IPS-18a (cell line): ENCODE data around the gene TNP2.

ENCODE experiments used
- H3K27ac ChIP-seq: one replicate; pipeline ENCODE4 v1.5.1; 2013; ENCODE audit warnings: low read length
- H3K27me3 ChIP-seq: one replicate; pipeline ENCODE4 v1.6.1; 2013; ENCODE audit warnings: mild to moderate bottlenecking, low read length; ENCODE audit not compliant: control insufficient read depth, insufficient read depth
- H3K36me3 ChIP-seq: one replicate; pipeline ENCODE4 v1.6.1; 2013; ENCODE audit warnings: low read depth, low read length; ENCODE audit not compliant: control insufficient read depth
- H3K4me1 ChIP-seq: one replicate; pipeline ENCODE4 v1.6.1; 2013; ENCODE audit warnings: low read depth, low read length; ENCODE audit not compliant: control insufficient read depth
- H3K4me3 ChIP-seq: one replicate; pipeline ENCODE4 v1.5.1; 2013; ENCODE audit warnings: low read length
- H3K9ac ChIP-seq: one replicate; pipeline ENCODE4 v1.6.1; 2013; ENCODE audit warnings: mild to moderate bottlenecking, low read length, moderate library complexity
- H3K9me3 ChIP-seq: one replicate; pipeline ENCODE4 v1.6.1; 2013; ENCODE audit warnings: low read depth, low read length; ENCODE audit not compliant: control insufficient read depth

TNP2 gene

GRCh38 chr16:11239644-11240632, 29.2 kb downstream of the TNP2 start:
- no peaks in the 10 kb centered on the region for H3K36me3 ChIP-seq
- no peak overlapping the region for H3K9ac ChIP-seq
- H3K27ac ChIP-seq = no peak overlapping the region
- H3K4me1 ChIP-seq = no peaks in the 10 kb centered on the region
- H3K27me3 ChIP-seq = no peaks in the 10 kb centered on the region
- H3K9me3 ChIP-seq = no peaks in the 10 kb centered on the region
- H3K4me3 ChIP-seq = no peak overlapping the region

- Histone ChIP-seq H3K4me1 (no peaks in the 10 kb centered on the region), H3K4me3 (no peak overlapping the region), H3K36me3 (no peaks in the 10 kb centered on the region), H3K27ac (no peak overlapping the region), H3K9me3 (no peaks in the 10 kb centered on the region), H3K9ac (no peak overlapping the region), H3K27me3 (no peaks in the 10 kb centered on the region)
Measured at GRCh38 chr16:11238272-11239202, 30.6 kb downstream of the TNP2 start.

- Histone ChIP-seq H3K27me3 (no peaks in the 10 kb centered on the region), H3K36me3 (no peaks in the 10 kb centered on the region), H3K27ac (no peak overlapping the region), H3K4me1 (no peaks in the 10 kb centered on the region), H3K9ac (no peak overlapping the region), H3K4me3 (no peak overlapping the region), H3K9me3 (no peaks in the 10 kb centered on the region)
Measured at GRCh38 chr16:11236461-11237254, 32.5 kb downstream of the TNP2 start.

- H3K4me1 ChIP-seq = no peaks in the 10 kb centered on the region
Measured at GRCh38 chr16:11235703-11235991, 33.5 kb downstream of the TNP2 start.

GRCh38 chr16:11234884-11235702, 34.0 kb downstream of the TNP2 start:
- no peak overlapping the region for H3K27ac ChIP-seq
- no peaks in the 10 kb centered on the region for H3K9me3 ChIP-seq
- no peak overlapping the region for H3K4me3 ChIP-seq
- H3K36me3 ChIP-seq = no peaks in the 10 kb centered on the region
- H3K9ac ChIP-seq = no peak overlapping the region
- H3K27me3 ChIP-seq = no peaks in the 10 kb centered on the region
- no peaks in the 10 kb centered on the region for H3K4me1 ChIP-seq

More at GRCh38 chr16:11235703-11235991, 33.5 kb downstream of the TNP2 start:
- H3K9ac ChIP-seq = no peak overlapping the region
- H3K9me3 ChIP-seq = no peaks in the 10 kb centered on the region
- H3K27ac ChIP-seq = no peak overlapping the region
- H3K4me3 ChIP-seq = no peak overlapping the region
- H3K27me3 ChIP-seq = no peaks in the 10 kb centered on the region
- no peaks in the 10 kb centered on the region for H3K36me3 ChIP-seq

GRCh38 chr16:11233727-11234376, 35.3 kb downstream of the TNP2 start:
- Histone ChIP-seq H3K9ac (no peak overlapping the region), H3K27ac (no peak overlapping the region), H3K27me3 (no peaks in the 10 kb centered on the region)

GRCh38 chr16:11232852-11233726, 36.0 kb downstream of the TNP2 start:
- no peak overlapping the region for H3K27ac ChIP-seq
- no peak overlapping the region for H3K9ac ChIP-seq
- no peak overlapping the region for H3K4me3 ChIP-seq
- H3K4me1 ChIP-seq = no peaks in the 10 kb centered on the region
- H3K36me3 ChIP-seq = no peaks in the 10 kb centered on the region
- H3K27me3 ChIP-seq = no peaks in the 10 kb centered on the region
- H3K9me3 ChIP-seq = no peaks in the 10 kb centered on the region

More at GRCh38 chr16:11233727-11234376, 35.3 kb downstream of the TNP2 start:
- Histone ChIP-seq H3K9me3 (no peaks in the 10 kb centered on the region), H3K4me3 (no peak overlapping the region), H3K36me3 (no peaks in the 10 kb centered on the region), H3K4me1 (no peaks in the 10 kb centered on the region)

GRCh38 chr16:11232302-11232851, 36.7 kb downstream of the TNP2 start:
- Histone ChIP-seq H3K4me1 (no peaks in the 10 kb centered on the region), H3K27ac (no peak overlapping the region), H3K27me3 (no peaks in the 10 kb centered on the region), H3K36me3 (no peaks in the 10 kb centered on the region), H3K9ac (no peak overlapping the region), H3K4me3 (no peak overlapping the region), H3K9me3 (no peaks in the 10 kb centered on the region)

- H3K27me3 ChIP-seq = no peaks in the 10 kb centered on the region
- no peaks in the 10 kb centered on the region for H3K9me3 ChIP-seq
- no peak overlapping the region for H3K9ac ChIP-seq
- H3K4me3 ChIP-seq = no peak overlapping the region
- H3K4me1 ChIP-seq = no peaks in the 10 kb centered on the region
- no peaks in the 10 kb centered on the region for H3K36me3 ChIP-seq
- H3K27ac ChIP-seq = no peak overlapping the region
Measured at GRCh38 chr16:11231367-11231970, 37.7 kb downstream of the TNP2 start.
